ENCODE measurements around the gene EHBP1L1.

Gene EHBP1L1

GRCh38 chr11:65530157-65530496 lies 45.7 kb upstream of the EHBP1L1 start:
- H4K8ac ChIP-seq (ENCODE audit: low read depth, low read length): no peak overlapping the region
- H3K9me3 ChIP-seq (ENCODE audit: insufficient read depth, low read depth, low read length): peaks cover 2% of the 10 kb centered on the region
- H3K18ac ChIP-seq (ENCODE audit: low read length): no peak overlapping the region
- no peak overlapping the region for H3K27ac ChIP-seq (ENCODE audit: low read depth, low read length)
- no peak overlapping the region for H4K12ac ChIP-seq (ENCODE audit: low read depth, low read length)
- peaks cover 71 to 76% of the 10 kb centered on the region in 2 experiments for H3K36me3 ChIP-seq (ENCODE audit: control insufficient read depth in 1 of 2, insufficient read depth in 2 of 2, low read length in 2 of 2)
- no peak overlapping the region for H2BK120ac ChIP-seq (ENCODE audit: insufficient read depth, low read length, poor library complexity)
- WGBS (ENCODE audit: extremely low coverage, insufficient coverage, insufficient read length): no CpG with 5 or more reads among the region's 5 CpGs
- H3K4me2 ChIP-seq (ENCODE audit: low read length): no peak overlapping the region
- H3K27me3 ChIP-seq (ENCODE audit: insufficient read depth, low read length): no peaks in the 10 kb centered on the region
- no peak overlapping the region for H2AK5ac ChIP-seq (ENCODE audit: low read length)
- H2BK5ac ChIP-seq (ENCODE audit: low read depth, low read length, poor library complexity): no peak overlapping the region
- no peak overlapping the region for H3K4me3 ChIP-seq (ENCODE audit: low read depth, low read length)
- no peak overlapping the region for H3K9ac ChIP-seq (ENCODE audit: low read length)
- H3K79me2 ChIP-seq (ENCODE audit: control insufficient read depth, insufficient read depth, low read length, poor library complexity): peaks cover 8% of the 10 kb centered on the region
- peaks cover 6% of the 10 kb centered on the region for H3K79me1 ChIP-seq (ENCODE audit: low read length)
- H2AFZ ChIP-seq (ENCODE audit: insufficient read depth, low read length, poor library complexity): no peak overlapping the region
- no peak overlapping the region for H4K91ac ChIP-seq (ENCODE audit: low read depth, low read length)
- peaks cover 8 to 10% of the 10 kb centered on the region in 2 experiments for H3K4me1 ChIP-seq (ENCODE audit: control insufficient read depth in 1 of 2, insufficient read depth in 2 of 2, low read length in 2 of 2)
- no peak overlapping the region for H2BK12ac ChIP-seq (ENCODE audit: low read length)
- no peak overlapping the region for H3K14ac ChIP-seq (ENCODE audit: low read length)
- DNase-seq: peak in 1 of 2 donors; percentile 19
- H3K23ac ChIP-seq (ENCODE audit: low read length): no peak overlapping the region
- H3K4ac ChIP-seq (ENCODE audit: low read depth, low read length): no peak overlapping the region

- no peaks in the 10 kb centered on the region for H3K79me2 ChIP-seq (ENCODE audit: control insufficient read depth, insufficient read depth, low read length, poor library complexity)
- no peak overlapping the region for H3K23ac ChIP-seq (ENCODE audit: low read length)
- no peak overlapping the region for H2BK5ac ChIP-seq (ENCODE audit: low read depth, low read length, poor library complexity)
- H3K27ac ChIP-seq (ENCODE audit: low read depth, low read length): no peak overlapping the region
- H4K12ac ChIP-seq (ENCODE audit: low read depth, low read length): no peak overlapping the region
- no peak overlapping the region for H3K14ac ChIP-seq (ENCODE audit: low read length)
- H3K9ac ChIP-seq (ENCODE audit: low read length): no peak overlapping the region
- no CpG with 5 or more reads among the region's 15 CpGs for WGBS (ENCODE audit: extremely low coverage, insufficient coverage, insufficient read length)
- H4K91ac ChIP-seq (ENCODE audit: low read depth, low read length): no peak overlapping the region
- peaks cover 2% of the 10 kb centered on the region for H3K9me3 ChIP-seq (ENCODE audit: insufficient read depth, low read depth, low read length)
- H2AK5ac ChIP-seq (ENCODE audit: low read length): no peak overlapping the region
- peaks cover 79 to 85% of the 10 kb centered on the region in 2 experiments for H3K36me3 ChIP-seq (ENCODE audit: control insufficient read depth in 1 of 2, insufficient read depth in 2 of 2, low read length in 2 of 2)
- no peak overlapping the region for H4K8ac ChIP-seq (ENCODE audit: low read depth, low read length)
- H3K4me1 ChIP-seq (ENCODE audit: control insufficient read depth in 1 of 2, insufficient read depth in 2 of 2, low read length in 2 of 2): no peaks in the 10 kb centered on the region
- H3K18ac ChIP-seq (ENCODE audit: low read length): no peak overlapping the region
- H3K4me3 ChIP-seq (ENCODE audit: low read depth, low read length): no peak overlapping the region
- DNase-seq: no peak
- no peak overlapping the region for H3K4ac ChIP-seq (ENCODE audit: low read depth, low read length)
- H3K79me1 ChIP-seq (ENCODE audit: low read length): no peaks in the 10 kb centered on the region
- no peaks in the 10 kb centered on the region for H3K27me3 ChIP-seq (ENCODE audit: insufficient read depth, low read length)
- H3K4me2 ChIP-seq (ENCODE audit: low read length): no peak overlapping the region
- H2BK120ac ChIP-seq (ENCODE audit: insufficient read depth, low read length, poor library complexity): no peak overlapping the region
- H2BK12ac ChIP-seq (ENCODE audit: low read length): no peak overlapping the region
- H2AFZ ChIP-seq (ENCODE audit: insufficient read depth, low read length, poor library complexity): no peak overlapping the region
Observed at GRCh38 chr11:65532388-65533064, 43.3 kb upstream of the EHBP1L1 start.

DNA sequence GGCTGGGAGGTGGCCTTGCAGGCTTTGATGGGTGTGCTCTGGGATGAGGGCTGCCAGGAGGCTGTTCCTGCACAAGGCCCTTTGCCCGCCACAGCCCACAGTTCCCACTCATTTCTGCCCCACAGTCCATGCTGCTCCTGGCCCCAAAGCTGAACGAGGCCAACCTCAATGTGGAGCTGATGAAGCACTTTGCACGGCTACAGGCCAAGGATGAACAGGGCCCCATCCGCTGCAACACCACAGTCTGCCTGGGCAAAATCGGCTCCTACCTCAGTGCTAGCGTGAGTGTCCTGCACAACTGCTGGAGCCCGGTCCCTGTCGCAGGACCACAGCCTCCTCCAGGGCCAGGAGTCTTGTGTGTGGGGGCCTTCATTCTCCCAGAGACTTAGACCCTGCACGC lies 40.8 kb upstream of the EHBP1L1 start:
- no peaks in the 10 kb centered on the region for H3K79me2 ChIP-seq (ENCODE audit: control insufficient read depth, insufficient read depth, low read length, poor library complexity)
- no peak overlapping the region for H3K4me2 ChIP-seq (ENCODE audit: low read length)
- no peak for DNase-seq
- H3K18ac ChIP-seq (ENCODE audit: low read length): no peak overlapping the region
- H3K36me3 ChIP-seq (ENCODE audit: control insufficient read depth in 1 of 2, insufficient read depth in 2 of 2, low read length in 2 of 2): peaks cover 75 to 81% of the 10 kb centered on the region in 2 experiments
- H2BK5ac ChIP-seq (ENCODE audit: low read depth, low read length, poor library complexity): no peak overlapping the region
- no peak overlapping the region for H3K23ac ChIP-seq (ENCODE audit: low read length)
- H2BK12ac ChIP-seq (ENCODE audit: low read length): no peak overlapping the region
- H3K4ac ChIP-seq (ENCODE audit: low read depth, low read length): no peak overlapping the region
- no CpG with 5 or more reads among the region's 9 CpGs for WGBS (ENCODE audit: extremely low coverage, insufficient coverage, insufficient read length)
- H2AK5ac ChIP-seq (ENCODE audit: low read length): no peak overlapping the region
- H2BK120ac ChIP-seq (ENCODE audit: insufficient read depth, low read length, poor library complexity): no peak overlapping the region
- H4K91ac ChIP-seq (ENCODE audit: low read depth, low read length): no peak overlapping the region
- no peak overlapping the region for H3K9ac ChIP-seq (ENCODE audit: low read length)
- H3K4me3 ChIP-seq (ENCODE audit: low read depth, low read length): no peak overlapping the region
- H3K79me1 ChIP-seq (ENCODE audit: low read length): peaks cover 4% of the 10 kb centered on the region
- peaks cover under 1% of the 10 kb centered on the region for H3K9me3 ChIP-seq (ENCODE audit: insufficient read depth, low read depth, low read length)
- H3K27me3 ChIP-seq (ENCODE audit: insufficient read depth, low read length): peaks cover 4% of the 10 kb centered on the region
- no peak overlapping the region for H4K12ac ChIP-seq (ENCODE audit: low read depth, low read length)
- H3K14ac ChIP-seq (ENCODE audit: low read length): no peak overlapping the region
- H4K8ac ChIP-seq (ENCODE audit: low read depth, low read length): no peak overlapping the region
- no peak overlapping the region for H2AFZ ChIP-seq (ENCODE audit: insufficient read depth, low read length, poor library complexity)
- peaks cover 7 to 11% of the 10 kb centered on the region in 2 experiments for H3K4me1 ChIP-seq (ENCODE audit: control insufficient read depth in 1 of 2, insufficient read depth in 2 of 2, low read length in 2 of 2)
- no peak overlapping the region for H3K27ac ChIP-seq (ENCODE audit: low read depth, low read length)

GRCh38 chr11:65536412-65537295 lies 39.2 kb upstream of the EHBP1L1 start:
- H3K27ac ChIP-seq (ENCODE audit: low read depth, low read length): no peak overlapping the region

More at GRCh38 chr11:65536412-65537295, 39.2 kb upstream of the EHBP1L1 start:
- peaks cover 3% of the 10 kb centered on the region for H3K79me2 ChIP-seq (ENCODE audit: control insufficient read depth, insufficient read depth, low read length, poor library complexity)
- peaks cover 2% of the 10 kb centered on the region for H3K9me3 ChIP-seq (ENCODE audit: insufficient read depth, low read depth, low read length)
- H3K79me1 ChIP-seq (ENCODE audit: low read length): peaks cover 16% of the 10 kb centered on the region
- no peak overlapping the region for H2AK5ac ChIP-seq (ENCODE audit: low read length)
- H3K4ac ChIP-seq (ENCODE audit: low read depth, low read length): no peak overlapping the region
- no peak overlapping the region for H3K18ac ChIP-seq (ENCODE audit: low read length)
- H3K23ac ChIP-seq (ENCODE audit: low read length): no peak overlapping the region
- WGBS (ENCODE audit: extremely low coverage, insufficient coverage, insufficient read length): no CpG with 5 or more reads among the region's 12 CpGs
- H4K12ac ChIP-seq (ENCODE audit: low read depth, low read length): no peak overlapping the region
- no peak overlapping the region for H4K91ac ChIP-seq (ENCODE audit: low read depth, low read length)
- no peak overlapping the region for H3K9ac ChIP-seq (ENCODE audit: low read length)
- no peak overlapping the region for H2AFZ ChIP-seq (ENCODE audit: insufficient read depth, low read length, poor library complexity)
- DNase-seq: no peak
- H3K36me3 ChIP-seq (ENCODE audit: control insufficient read depth in 1 of 2, insufficient read depth in 2 of 2, low read length in 2 of 2): peaks cover 60 to 65% of the 10 kb centered on the region in 2 experiments
- H4K8ac ChIP-seq (ENCODE audit: low read depth, low read length): no peak overlapping the region
- H3K4me3 ChIP-seq (ENCODE audit: low read depth, low read length): no peak overlapping the region
- no peak overlapping the region for H2BK120ac ChIP-seq (ENCODE audit: insufficient read depth, low read length, poor library complexity)
- no peak overlapping the region for H3K4me2 ChIP-seq (ENCODE audit: low read length)
- H2BK5ac ChIP-seq (ENCODE audit: low read depth, low read length, poor library complexity): no peak overlapping the region
- H2BK12ac ChIP-seq (ENCODE audit: low read length): no peak overlapping the region
- H3K4me1 ChIP-seq (ENCODE audit: control insufficient read depth in 1 of 2, insufficient read depth in 2 of 2, low read length in 2 of 2): peaks cover 16 to 25% of the 10 kb centered on the region in 2 experiments
- H3K27me3 ChIP-seq (ENCODE audit: insufficient read depth, low read length): peaks cover 4% of the 10 kb centered on the region
- H3K14ac ChIP-seq (ENCODE audit: low read length): no peak overlapping the region

Measured in trophoblast cell (in vitro differentiated cells and primary cell).